ENCODE data around the gene DNAJC12.

DNAJC12 gene

DNA sequence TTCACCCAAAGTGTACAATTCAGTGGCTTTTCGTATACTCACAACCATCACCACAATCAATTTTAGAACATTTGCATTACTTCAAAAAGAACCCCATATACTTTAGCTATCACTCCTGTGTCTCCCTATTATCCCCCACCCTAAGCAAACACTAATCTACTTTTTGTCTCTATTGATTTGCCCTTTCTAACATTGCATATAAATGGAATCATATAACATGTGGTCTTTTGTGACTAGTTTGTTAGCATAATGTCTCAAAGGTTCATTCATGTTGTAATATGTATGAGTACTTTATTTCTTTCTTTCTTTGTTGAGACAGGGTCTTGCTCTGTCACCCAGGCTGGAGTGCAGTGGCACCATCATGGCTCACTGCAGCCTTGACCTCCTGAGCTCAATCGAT, 21.0 kb upstream of the DNAJC12 start:
- H3K4me3 ChIP-seq (ENCODE audit: low read depth, low read length): no peak overlapping the region
- TF ChIP-seq CTCF (IDR thresholded peaks at IDR 0.05; ENCODE audit: low read depth, low read length): no peak

DNA sequence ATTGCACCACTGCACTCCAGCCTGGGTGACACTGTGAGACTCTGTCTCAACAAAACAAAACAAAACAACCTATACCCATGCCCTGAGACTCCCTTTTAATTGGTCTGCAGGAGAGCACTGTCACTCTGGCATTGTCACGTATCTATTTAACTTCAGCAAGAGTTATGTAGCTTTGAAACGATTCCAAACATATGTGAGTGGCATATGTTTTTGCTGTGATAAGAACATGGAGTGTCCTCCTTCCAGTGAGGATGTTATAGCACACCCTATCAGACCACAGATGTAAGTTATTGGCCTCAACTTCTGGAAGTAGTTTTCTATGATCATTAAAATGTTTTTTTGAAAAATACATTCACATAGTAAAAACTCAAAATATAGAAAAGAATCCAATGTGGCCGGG, 15.5 kb upstream of the DNAJC12 start:
- no peak for TF ChIP-seq CTCF (IDR thresholded peaks at IDR 0.05; ENCODE audit: low read depth, low read length)
- no peak overlapping the region for H3K4me3 ChIP-seq (ENCODE audit: low read depth, low read length)

GRCh38 chr10:67852761-67853160, 14.8 kb upstream of the DNAJC12 start:
- no peak overlapping the region for H3K4me3 ChIP-seq (ENCODE audit: low read depth, low read length)
- no peak for TF ChIP-seq CTCF (IDR thresholded peaks at IDR 0.05; ENCODE audit: low read depth, low read length)

- no peak overlapping the region for H3K4me3 ChIP-seq (ENCODE audit: low read depth, low read length)
Measured at GRCh38 chr10:67851186-67851585, 13.2 kb upstream of the DNAJC12 start.

GRCh38 chr10:67849331-67850011, 11.5 kb upstream of the DNAJC12 start:
- TF ChIP-seq CTCF (IDR thresholded peaks at IDR 0.05; ENCODE audit: low read depth, low read length): no peak
- H3K4me3 ChIP-seq (ENCODE audit: low read depth, low read length): peak overlapping the region; percentile 87

More at GRCh38 chr10:67851186-67851585, 13.2 kb upstream of the DNAJC12 start:
- no peak for TF ChIP-seq CTCF (IDR thresholded peaks at IDR 0.05; ENCODE audit: low read depth, low read length)

- no peak overlapping the region for H3K4me3 ChIP-seq (ENCODE audit: low read depth, low read length)
- TF ChIP-seq CTCF (IDR thresholded peaks at IDR 0.05; ENCODE audit: low read depth, low read length): no peak
Measured at GRCh38 chr10:67843284-67843683, 5.3 kb upstream of the DNAJC12 start.

DNA sequence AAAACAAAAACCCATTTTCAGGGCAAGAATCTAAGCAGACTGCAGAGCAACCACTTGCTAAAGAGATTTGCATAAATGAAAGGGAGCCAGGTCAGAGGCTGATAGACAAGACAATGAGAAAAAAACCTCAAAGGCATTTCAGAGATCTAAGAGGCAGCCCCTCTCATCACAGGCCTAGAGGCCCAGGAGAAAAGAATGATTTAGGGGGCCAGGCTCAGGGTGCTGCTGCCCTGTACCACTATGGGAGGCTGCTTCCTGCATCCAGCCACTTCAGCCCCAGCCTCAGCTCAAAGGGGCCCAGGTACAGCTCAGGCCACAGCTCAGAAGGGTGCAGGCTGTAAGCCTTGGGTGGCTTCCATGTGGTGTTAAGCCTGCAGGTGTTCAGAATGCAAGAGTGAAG, 3.7 kb upstream of the DNAJC12 start:
- H3K4me3 ChIP-seq (ENCODE audit: low read depth, low read length): no peak overlapping the region
- no peak for TF ChIP-seq CTCF (IDR thresholded peaks at IDR 0.05; ENCODE audit: low read depth, low read length)
